ENCODE measurements around the gene PITPNC1. TPM values are rescaled to one million over a fixed set of nuclear protein-coding genes. Genes with fewer than 3 reads are reported as not detected.

Gene PITPNC1
- polyA plus RNA-seq, 1 of the 3 experiments (the other 2 are of a cell fraction): 18.4 TPM

- TF ChIP-seq REST (IDR thresholded peaks at IDR 0.05; ENCODE audit: low read depth, low read length): no peak
- no peak for TF ChIP-seq ELF1 (IDR thresholded peaks at IDR 0.05)
- no peak for TF ChIP-seq MXI1 (IDR thresholded peaks at IDR 0.05; ENCODE audit: low read depth, low read length)
- TF ChIP-seq NRF1 (IDR thresholded peaks at IDR 0.05; ENCODE audit: low read depth, low read length): no peak
- TF ChIP-seq RAD21 (IDR thresholded peaks at IDR 0.05; ENCODE audit: low read length): no peak
- TF ChIP-seq ZBTB33 (IDR thresholded peaks at IDR 0.05; ENCODE audit: borderline replicate concordance, low read depth): no peak
- no peak for TF ChIP-seq EZH2phosphoT487 (IDR thresholded peaks at IDR 0.05; ENCODE audit: borderline replicate concordance, low read depth)
Observed at GRCh38 chr17:67443931-67444595, 67.0 kb downstream of the PITPNC1 start (continued).

- H4K20me1 ChIP-seq (ENCODE audit: insufficient read depth): no peaks in the 10 kb centered on the region
- H3K9me2 ChIP-seq: no peaks in the 10 kb centered on the region
- no peak overlapping the region for H3K27ac ChIP-seq (ENCODE audit: low read depth in 2 of 2, low read length in 1 of 2)
- WGBS (ENCODE audit: low lambda C conversion rate): 98% methylated on average over 7 of the region's 7 CpGs
- H3K4me2 ChIP-seq: no peak overlapping the region
- peaks cover 10% of the 10 kb centered on the region for H3F3A ChIP-seq (replicated peaks; ENCODE audit: insufficient read depth)
- no peak for TF ChIP-seq RFX5 (IDR thresholded peaks at IDR 0.05; ENCODE audit: low read length)
- TF ChIP-seq FOXM1 (IDR thresholded peaks at IDR 0.05; ENCODE audit: low read depth): no peak
- TF ChIP-seq ELF1 (IDR thresholded peaks at IDR 0.05): no peak
- no peak for TF ChIP-seq MEF2A (IDR thresholded peaks at IDR 0.05; ENCODE audit: borderline replicate concordance, low read depth)
- TF ChIP-seq POLR2AphosphoS5 (IDR thresholded peaks at IDR 0.05; ENCODE audit: low read depth, low read length): no peak
- TF ChIP-seq IRF3 (IDR thresholded peaks at IDR 0.05; ENCODE audit: low read depth, low read length): no peak
- no peak for TF ChIP-seq SMC3 (IDR thresholded peaks at IDR 0.05; ENCODE audit: low read depth, low read length)
- TF ChIP-seq TEAD4 (IDR thresholded peaks at IDR 0.05; ENCODE audit: borderline replicate concordance, insufficient read depth): no peak
- TF ChIP-seq TCF12 (IDR thresholded peaks at IDR 0.05): no peak
- no peak for TF ChIP-seq REST (IDR thresholded peaks at IDR 0.05; ENCODE audit: low read depth, low read length)
- peaks cover 13% of the 10 kb centered on the region for H3K79me2 ChIP-seq (ENCODE audit: insufficient read depth)
- ChIA-PET CTCF (interaction anchor here (2.2 to 3.7 kb wide), 2 partner anchors 28 to 69 kb away, joined by 10 read pairs; no protein-coding TSS in a partner anchor), POLR2A (no interaction called here)
- no peaks in the 10 kb centered on the region for H3K9me3 ChIP-seq
- H3K4me1 ChIP-seq (ENCODE audit: control insufficient read depth in 1 of 2, insufficient read depth in 2 of 2, low read depth in 1 of 2, low read length in 1 of 2): peaks cover 13 to 17% of the 10 kb centered on the region in 2 experiments
- H3K4me3 ChIP-seq (ENCODE audit: low read depth in 2 of 2, low read length in 1 of 2): no peak overlapping the region
- no peak for DNase-seq
- H3K9ac ChIP-seq: no peak overlapping the region
- no peaks in the 10 kb centered on the region for H3K27me3 ChIP-seq (ENCODE audit: insufficient read depth)
- no peak overlapping the region for H2AFZ ChIP-seq (ENCODE audit: low read depth)
- no peaks in the 10 kb centered on the region for H3K36me3 ChIP-seq (replicated peaks in 1 of 2; ENCODE audit: control insufficient read depth in 1 of 2, insufficient read depth in 2 of 2, low read length in 1 of 2)
Observed at GRCh38 chr17:67448449-67448848, 71.4 kb downstream of the PITPNC1 start.
